ENCODE measurements around the gene CRADD. TPM values are rescaled to one million over a fixed set of nuclear protein-coding genes. Genes with fewer than 3 reads are reported as not detected.

CRADD gene
- polyA plus RNA-seq, 1 of the 3 experiments (the other 2 are of a cell fraction): 13.6 TPM

DNA sequence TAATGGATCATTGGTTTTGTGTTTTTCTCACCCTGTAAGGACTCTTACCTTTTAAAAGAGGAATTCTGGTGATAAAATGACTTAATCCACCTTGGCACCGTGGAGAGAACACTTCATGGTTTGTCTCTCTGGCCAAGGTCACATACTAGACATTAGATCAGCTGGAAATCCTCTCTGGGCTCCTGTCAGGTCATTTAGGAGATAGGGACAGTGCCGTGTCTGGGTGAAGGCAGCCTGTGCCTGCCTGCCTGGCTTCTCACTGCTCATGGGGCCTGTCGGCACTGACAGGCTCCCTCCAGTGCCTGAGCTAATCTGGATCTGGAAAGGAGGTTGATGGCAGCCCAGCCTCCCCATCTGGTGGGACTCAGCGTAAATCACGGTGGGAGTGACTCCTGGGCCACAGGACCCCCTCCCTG is 5.7 kb downstream of the CRADD start:
- WGBS (ENCODE audit: low lambda C conversion rate): 56% methylated on average over 2 of the region's 5 CpGs

DNA sequence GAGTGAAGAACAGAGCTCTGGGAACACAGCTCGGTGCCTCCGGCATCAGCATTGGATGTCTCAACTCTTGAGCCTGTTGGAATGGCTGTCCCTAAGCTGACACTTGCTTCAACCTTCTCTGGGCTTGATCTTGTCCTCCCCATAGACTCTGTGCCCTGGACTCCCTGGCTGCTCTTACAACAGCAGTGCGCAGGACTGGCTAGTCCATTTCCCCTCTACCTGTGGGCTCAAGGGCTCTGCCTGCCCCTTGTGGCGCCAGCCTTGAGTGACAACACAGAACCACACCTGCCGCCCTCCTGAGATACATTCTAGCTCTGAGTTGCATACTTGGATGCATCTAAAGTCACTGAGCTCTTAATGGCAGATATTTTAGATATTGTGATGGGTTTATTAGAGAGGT is 6.2 kb downstream of the CRADD start:
- ChIA-PET CTCF (interaction anchor here (0.6 to 2.0 kb wide), 4 partner anchors 8 to 419 kb away, joined by 3 to 5 read pairs (median 4); no protein-coding TSS in a partner anchor), POLR2A (no interaction called here)
- no peaks in the 10 kb centered on the region for H3K36me3 ChIP-seq (replicated peaks in 1 of 2; ENCODE audit: control insufficient read depth in 1 of 2, insufficient read depth in 2 of 2, low read length in 1 of 2)
- H3K9me3 ChIP-seq: no peaks in the 10 kb centered on the region
- no peak overlapping the region for H3K4me3 ChIP-seq (ENCODE audit: low read depth in 2 of 2, low read length in 1 of 2)
- no peak for DNase-seq
- no peak overlapping the region for H3K9ac ChIP-seq
- no peak overlapping the region for H2AFZ ChIP-seq (ENCODE audit: low read depth)
- H3K27ac ChIP-seq (ENCODE audit: low read depth in 2 of 2, low read length in 1 of 2): peak overlapping the region in 1 of 2 experiments; percentile 80; a peak in 2 of 4 replicates
- peaks cover 0 to 17% of the 10 kb centered on the region in 2 experiments; a peak in 3 of 4 replicates for H3K4me1 ChIP-seq (ENCODE audit: control insufficient read depth in 1 of 2, insufficient read depth in 2 of 2, low read depth in 1 of 2, low read length in 1 of 2)
- no peaks in the 10 kb centered on the region for H3K9me2 ChIP-seq
- H3K79me2 ChIP-seq (ENCODE audit: insufficient read depth): no peaks in the 10 kb centered on the region
- 96% methylated on average over 4 of the region's 5 CpGs for WGBS (ENCODE audit: low lambda C conversion rate)
- H3K27me3 ChIP-seq (ENCODE audit: insufficient read depth): no peaks in the 10 kb centered on the region
- no peak overlapping the region for H3K4me2 ChIP-seq
- H4K20me1 ChIP-seq (ENCODE audit: insufficient read depth): no peaks in the 10 kb centered on the region
- no peaks in the 10 kb centered on the region for H3F3A ChIP-seq (replicated peaks; ENCODE audit: insufficient read depth)
- TF ChIP-seq, protein P1, sequence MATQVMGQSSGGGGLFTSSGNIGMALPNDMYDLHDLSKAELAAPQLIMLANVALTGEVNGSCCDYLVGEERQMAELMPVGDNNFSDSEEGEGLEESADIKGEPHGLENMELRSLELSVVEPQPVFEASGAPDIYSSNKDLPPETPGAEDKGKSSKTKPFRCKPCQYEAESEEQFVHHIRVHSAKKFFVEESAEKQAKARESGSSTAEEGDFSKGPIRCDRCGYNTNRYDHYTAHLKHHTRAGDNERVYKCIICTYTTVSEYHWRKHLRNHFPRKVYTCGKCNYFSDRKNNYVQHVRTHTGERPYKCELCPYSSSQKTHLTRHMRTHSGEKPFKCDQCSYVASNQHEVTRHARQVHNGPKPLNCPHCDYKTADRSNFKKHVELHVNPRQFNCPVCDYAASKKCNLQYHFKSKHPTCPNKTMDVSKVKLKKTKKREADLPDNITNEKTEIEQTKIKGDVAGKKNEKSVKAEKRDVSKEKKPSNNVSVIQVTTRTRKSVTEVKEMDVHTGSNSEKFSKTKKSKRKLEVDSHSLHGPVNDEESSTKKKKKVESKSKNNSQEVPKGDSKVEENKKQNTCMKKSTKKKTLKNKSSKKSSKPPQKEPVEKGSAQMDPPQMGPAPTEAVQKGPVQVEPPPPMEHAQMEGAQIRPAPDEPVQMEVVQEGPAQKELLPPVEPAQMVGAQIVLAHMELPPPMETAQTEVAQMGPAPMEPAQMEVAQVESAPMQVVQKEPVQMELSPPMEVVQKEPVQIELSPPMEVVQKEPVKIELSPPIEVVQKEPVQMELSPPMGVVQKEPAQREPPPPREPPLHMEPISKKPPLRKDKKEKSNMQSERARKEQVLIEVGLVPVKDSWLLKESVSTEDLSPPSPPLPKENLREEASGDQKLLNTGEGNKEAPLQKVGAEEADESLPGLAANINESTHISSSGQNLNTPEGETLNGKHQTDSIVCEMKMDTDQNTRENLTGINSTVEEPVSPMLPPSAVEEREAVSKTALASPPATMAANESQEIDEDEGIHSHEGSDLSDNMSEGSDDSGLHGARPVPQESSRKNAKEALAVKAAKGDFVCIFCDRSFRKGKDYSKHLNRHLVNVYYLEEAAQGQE (IDR thresholded peaks at IDR 0.05; ENCODE audit: low read depth, low read length): no peak
- TF ChIP-seq EP300 (IDR thresholded peaks at IDR 0.05; ENCODE audit: borderline replicate concordance in 1 of 2, low read depth in 1 of 2, low read length in 1 of 2) (no peak), SIN3A (IDR thresholded peaks at IDR 0.05; ENCODE audit: borderline replicate concordance, low read depth, low read length) (no peak), JUND (IDR thresholded peaks at IDR 0.05) (no peak), SMC3 (IDR thresholded peaks at IDR 0.05; ENCODE audit: low read depth, low read length) (no peak), TAF1 (IDR thresholded peaks at IDR 0.05; ENCODE audit: borderline replicate concordance, low read depth, low read length) (no peak), ELF1 (IDR thresholded peaks at IDR 0.05) (no peak), RXRA (IDR thresholded peaks at IDR 0.05; ENCODE audit: borderline replicate concordance, low read depth) (no peak)
- TF ChIP-seq, protein P2, sequence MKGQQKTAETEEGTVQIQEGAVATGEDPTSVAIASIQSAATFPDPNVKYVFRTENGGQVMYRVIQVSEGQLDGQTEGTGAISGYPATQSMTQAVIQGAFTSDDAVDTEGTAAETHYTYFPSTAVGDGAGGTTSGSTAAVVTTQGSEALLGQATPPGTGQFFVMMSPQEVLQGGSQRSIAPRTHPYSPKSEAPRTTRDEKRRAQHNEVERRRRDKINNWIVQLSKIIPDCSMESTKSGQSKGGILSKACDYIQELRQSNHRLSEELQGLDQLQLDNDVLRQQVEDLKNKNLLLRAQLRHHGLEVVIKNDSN (IDR thresholded peaks at IDR 0.05; ENCODE audit: borderline replicate concordance, low read depth): no peak

More for the DNA sequence above, 5.7 kb downstream of the CRADD start:
- no peak overlapping the region for H3K4me2 ChIP-seq
- peak; percentile 66 for DNase-seq
- no peaks in the 10 kb centered on the region for H3K36me3 ChIP-seq (replicated peaks in 1 of 2; ENCODE audit: control insufficient read depth in 1 of 2, insufficient read depth in 2 of 2, low read length in 1 of 2)
- H3K9me3 ChIP-seq: no peaks in the 10 kb centered on the region
- H3K79me2 ChIP-seq (ENCODE audit: insufficient read depth): no peaks in the 10 kb centered on the region
- no peak overlapping the region for H3K9ac ChIP-seq
- CTCF ChIA-PET: interaction anchor here (0.6 to 2.0 kb wide), 4 partner anchors 9 to 419 kb away, joined by 3 to 5 read pairs (median 4); no protein-coding TSS in a partner anchor
- no peaks in the 10 kb centered on the region for H3K9me2 ChIP-seq
- peak overlapping the region in 1 of 2 experiments; percentile 80; a peak in 2 of 4 replicates for H3K27ac ChIP-seq (ENCODE audit: low read depth in 2 of 2, low read length in 1 of 2)
- no peaks in the 10 kb centered on the region for H3F3A ChIP-seq (replicated peaks; ENCODE audit: insufficient read depth)
- POLR2A ChIA-PET: no interaction called here
- no peak overlapping the region for H2AFZ ChIP-seq (ENCODE audit: low read depth)
- H3K4me3 ChIP-seq (ENCODE audit: low read depth in 2 of 2, low read length in 1 of 2): no peak overlapping the region
- TF ChIP-seq, protein P3, sequence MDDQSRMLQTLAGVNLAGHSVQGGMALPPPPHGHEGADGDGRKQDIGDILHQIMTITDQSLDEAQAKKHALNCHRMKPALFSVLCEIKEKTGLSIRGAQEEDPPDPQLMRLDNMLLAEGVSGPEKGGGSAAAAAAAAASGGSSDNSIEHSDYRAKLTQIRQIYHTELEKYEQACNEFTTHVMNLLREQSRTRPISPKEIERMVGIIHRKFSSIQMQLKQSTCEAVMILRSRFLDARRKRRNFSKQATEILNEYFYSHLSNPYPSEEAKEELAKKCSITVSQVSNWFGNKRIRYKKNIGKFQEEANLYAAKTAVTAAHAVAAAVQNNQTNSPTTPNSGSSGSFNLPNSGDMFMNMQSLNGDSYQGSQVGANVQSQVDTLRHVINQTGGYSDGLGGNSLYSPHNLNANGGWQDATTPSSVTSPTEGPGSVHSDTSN (IDR thresholded peaks at IDR 0.05): no peak
- TF ChIP-seq, protein P4, sequence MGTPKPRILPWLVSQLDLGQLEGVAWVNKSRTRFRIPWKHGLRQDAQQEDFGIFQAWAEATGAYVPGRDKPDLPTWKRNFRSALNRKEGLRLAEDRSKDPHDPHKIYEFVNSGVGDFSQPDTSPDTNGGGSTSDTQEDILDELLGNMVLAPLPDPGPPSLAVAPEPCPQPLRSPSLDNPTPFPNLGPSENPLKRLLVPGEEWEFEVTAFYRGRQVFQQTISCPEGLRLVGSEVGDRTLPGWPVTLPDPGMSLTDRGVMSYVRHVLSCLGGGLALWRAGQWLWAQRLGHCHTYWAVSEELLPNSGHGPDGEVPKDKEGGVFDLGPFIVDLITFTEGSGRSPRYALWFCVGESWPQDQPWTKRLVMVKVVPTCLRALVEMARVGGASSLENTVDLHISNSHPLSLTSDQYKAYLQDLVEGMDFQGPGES (IDR thresholded peaks at IDR 0.05; ENCODE audit: low read depth, low read length): no peak
- TF ChIP-seq TEAD4 (IDR thresholded peaks at IDR 0.05; ENCODE audit: borderline replicate concordance, insufficient read depth): no peak
- TF ChIP-seq RFX5 (IDR thresholded peaks at IDR 0.05; ENCODE audit: low read length): no peak
- TF ChIP-seq NFIC (IDR thresholded peaks at IDR 0.05; ENCODE audit: borderline replicate concordance): no peak
- no peak for TF ChIP-seq YY1 (IDR thresholded peaks at IDR 0.05; ENCODE audit: low read depth)
- TF ChIP-seq CHD2 (IDR thresholded peaks at IDR 0.05; ENCODE audit: low read length, partially characterized antibody): no peak
- TF ChIP-seq MXI1 (IDR thresholded peaks at IDR 0.05; ENCODE audit: low read depth, low read length): peak; percentile 79
- TF ChIP-seq FOXJ3 (CRISPR knock-in tag; IDR thresholded peaks at IDR 0.05): no peak
- TF ChIP-seq RXRA (IDR thresholded peaks at IDR 0.05; ENCODE audit: borderline replicate concordance, low read depth): no peak
- no peak for TF ChIP-seq SMC3 (IDR thresholded peaks at IDR 0.05; ENCODE audit: low read depth, low read length)
- TF ChIP-seq FOXM1 (IDR thresholded peaks at IDR 0.05; ENCODE audit: low read depth): no peak
- TF ChIP-seq RAD21 (IDR thresholded peaks at IDR 0.05; ENCODE audit: low read length): peak; percentile 29
- no peak for TF ChIP-seq JUND (IDR thresholded peaks at IDR 0.05)
- TF ChIP-seq RCOR1 (IDR thresholded peaks at IDR 0.05; ENCODE audit: low read length): no peak
- TF ChIP-seq GATA2 (CRISPR knock-in tag; IDR thresholded peaks at IDR 0.05): peak; percentile 24
- TF ChIP-seq, protein P2 (IDR thresholded peaks at IDR 0.05; ENCODE audit: borderline replicate concordance, low read depth): no peak
- TF ChIP-seq EP300 (IDR thresholded peaks at IDR 0.05; ENCODE audit: borderline replicate concordance in 1 of 2, low read depth in 1 of 2, low read length in 1 of 2): 0 out of 4 replicates have a peak, but pooled peaks of 1 of the 2 experiments have one; percentile 18
- H3K4me1 ChIP-seq (ENCODE audit: control insufficient read depth in 1 of 2, insufficient read depth in 2 of 2, low read depth in 1 of 2, low read length in 1 of 2): peaks cover 0 to 22% of the 10 kb centered on the region in 2 experiments; a peak in 3 of 4 replicates
- H4K20me1 ChIP-seq (ENCODE audit: insufficient read depth): no peaks in the 10 kb centered on the region
- H3K27me3 ChIP-seq (ENCODE audit: insufficient read depth): no peaks in the 10 kb centered on the region
